H9 (cell line): Measurements from ENCODE around the gene PARD3. TPM values are rescaled to one million over a fixed set of nuclear protein-coding genes. Genes with fewer than 3 reads are reported as not detected.
A peak's percentile ranks its signal among the peaks of the same experiment; 100 is the strongest.

Experiments
- DNase-seq: peaks from one replicate; pipeline ENCODE4 v3.0.0-alpha.2; 2017
- H2AFZ ChIP-seq: one replicate; pipeline ENCODE4 v1.6.1; 2013; ENCODE audit warnings: mild to moderate bottlenecking, low read length, control low read depth, moderate library complexity
- H2AK5ac ChIP-seq: 2 replicates; pipeline ENCODE4 v1.6.1; 2013; ENCODE audit warnings: low read length, control low read depth, mixed read lengths; ENCODE audit not compliant: insufficient read length
- H2BK120ac ChIP-seq: one replicate; pipeline ENCODE4 v1.6.1; 2013; ENCODE audit warnings: low read depth, mild to moderate bottlenecking, low read length, control low read depth, inconsistent platforms; ENCODE audit not compliant: poor library complexity, severe bottlenecking
- H2BK12ac ChIP-seq: 2 replicates; pipeline ENCODE4 v1.6.1; 2013; ENCODE audit warnings: low read length, control low read depth, mixed read lengths, low read depth; ENCODE audit not compliant: insufficient read length
- H2BK15ac ChIP-seq: 2 replicates; pipeline ENCODE4 v1.6.1; 2013; ENCODE audit warnings: low read depth, low read length, control low read depth
- H2BK20ac ChIP-seq: one replicate; pipeline ENCODE4 v1.6.1; 2013; ENCODE audit warnings: low read depth, mild to moderate bottlenecking, low read length, control low read depth, inconsistent platforms; ENCODE audit not compliant: poor library complexity, severe bottlenecking
- H2BK5ac ChIP-seq: 2 replicates; pipeline ENCODE4 v1.6.1; 2013; ENCODE audit warnings: low read length, control low read depth, mixed read lengths; ENCODE audit not compliant: insufficient read length
- H3K14ac ChIP-seq: 2 replicates; pipeline ENCODE4 v1.6.1; 2013; ENCODE audit warnings: low read length, control low read depth; ENCODE audit not compliant: insufficient read depth
- H3K18ac ChIP-seq: 2 replicates; pipeline ENCODE4 v1.6.1; 2013; ENCODE audit warnings: low read depth, mild to moderate bottlenecking, mixed read lengths, low read length, control low read depth; ENCODE audit not compliant: insufficient read length
- H3K23ac ChIP-seq: 2 replicates; pipeline ENCODE4 v1.6.1; 2013; ENCODE audit warnings: low read length, control low read depth, mixed read lengths, low read depth; ENCODE audit not compliant: insufficient read length
- H3K23me2 ChIP-seq: 2 replicates; pipeline ENCODE4 v1.6.1; 2013; ENCODE audit warnings: low read depth, mild to moderate bottlenecking, mixed read lengths, low read length, control low read depth; ENCODE audit not compliant: insufficient read length, poor library complexity, severe bottlenecking
- H3K27ac ChIP-seq: 2 replicates; pipeline ENCODE4 v1.5.1; 2013; ENCODE audit warnings: low read length, control low read depth, mixed read lengths, low read depth; ENCODE audit not compliant: insufficient read length
- H3K27me3 ChIP-seq: 2 replicates; pipeline ENCODE4 v1.6.1; 2013; ENCODE audit warnings: low read length, control low read depth, inconsistent platforms; ENCODE audit not compliant: insufficient read depth
- H3K4ac ChIP-seq: 2 replicates; pipeline ENCODE4 v1.6.1; 2013; ENCODE audit warnings: low read depth, mild to moderate bottlenecking, control low read depth, inconsistent platforms, low read length, moderate library complexity
- H3K4me1 ChIP-seq: 2 replicates; pipeline ENCODE4 v1.6.1; 2013; ENCODE audit warnings: low read length, control low read depth, inconsistent platforms; ENCODE audit not compliant: insufficient read depth
- H3K4me2 ChIP-seq: 2 replicates; pipeline ENCODE4 v1.6.1; 2013; ENCODE audit warnings: low read length, control low read depth, mixed read lengths; ENCODE audit not compliant: insufficient read length, insufficient read depth
- H3K56ac ChIP-seq: 2 replicates; pipeline ENCODE4 v1.6.1; 2013; ENCODE audit warnings: low read depth, mild to moderate bottlenecking, mixed read lengths, low read length, control low read depth; ENCODE audit not compliant: insufficient read length
- H3K79me1 ChIP-seq: 2 replicates; pipeline ENCODE4 v1.6.1; 2013; ENCODE audit warnings: low read depth, mild to moderate bottlenecking, moderate library complexity, low read length, control low read depth, inconsistent platforms; ENCODE audit not compliant: insufficient read depth, poor library complexity, severe bottlenecking
- H3K79me2 ChIP-seq: 2 replicates; pipeline ENCODE4 v1.6.1; 2013; ENCODE audit warnings: low read length, control low read depth, inconsistent platforms; ENCODE audit not compliant: insufficient read depth
- H3K9ac ChIP-seq: 2 replicates; pipeline ENCODE4 v1.6.1; 2013; ENCODE audit warnings: low read length, control low read depth, mixed read lengths; ENCODE audit not compliant: insufficient read length; ENCODE audit errors: extremely low read depth
- H3K9me3 ChIP-seq: one replicate; pipeline ENCODE4 v1.6.1; 2013; ENCODE audit warnings: low read depth, low read length, inconsistent platforms; ENCODE audit not compliant: control insufficient read depth
- H3T11ph ChIP-seq: one replicate; pipeline ENCODE4 v1.6.1; 2013; ENCODE audit warnings: mild to moderate bottlenecking, low read length, control low read depth, inconsistent platforms
- H4K20me1 ChIP-seq: one replicate; pipeline ENCODE4 v1.6.1; 2013; ENCODE audit not compliant: control insufficient read depth, insufficient read length, insufficient read depth
- H4K5ac ChIP-seq: 2 replicates; pipeline ENCODE4 v1.6.1; 2013; ENCODE audit warnings: low read depth, mild to moderate bottlenecking, mixed read lengths, low read length, control low read depth; ENCODE audit not compliant: insufficient read length
- H4K8ac ChIP-seq: replicated peaks from 2 replicates; pipeline ENCODE4 v1.6.1; 2013; ENCODE audit warnings: low read length, control low read depth, mixed read lengths, low read depth; ENCODE audit not compliant: insufficient read length
- H4K91ac ChIP-seq: 2 replicates; pipeline ENCODE4 v1.6.1; 2013; ENCODE audit warnings: low read depth, mild to moderate bottlenecking, moderate library complexity, mixed read lengths, low read length, control low read depth; ENCODE audit not compliant: insufficient read length
- H3K27ac Mint-ChIP-seq, 3 experiments: 2 replicates in 2 of 3; 3 replicates in 1 of 3; pipeline ENCODE4 v1.8.0; 2020 to 2021; ENCODE audit warnings: mixed read lengths in 3 of 3, mild to moderate bottlenecking in 1 of 3, moderate library complexity in 1 of 3
- H3K27me3 Mint-ChIP-seq: 2 replicates; pipeline ENCODE4 v1.8.0; 2021; ENCODE audit warnings: low read depth, mild to moderate bottlenecking, moderate library complexity, mixed read lengths
- H3K36me3 Mint-ChIP-seq, 3 experiments: 2 replicates in 2 of 3; 3 replicates in 1 of 3; pipeline ENCODE4 v1.8.0; 2020 to 2021; ENCODE audit warnings: low read depth in 3 of 3, mixed read lengths in 3 of 3; ENCODE audit not compliant: insufficient read depth in 1 of 3
- H3K4me1 Mint-ChIP-seq, 2 experiments: 2 replicates each; pipeline ENCODE4 v1.8.0; 2020; ENCODE audit warnings: mixed read lengths in 2 of 2
- H3K4me3 Mint-ChIP-seq, 2 experiments: 2 replicates in 1 of 2; 3 replicates in 1 of 2; pipeline ENCODE4 v1.8.0; 2020 to 2021; ENCODE audit warnings: mild to moderate bottlenecking in 2 of 2, mixed read lengths in 2 of 2, moderate library complexity in 1 of 2
- H3K9me3 Mint-ChIP-seq, 2 experiments: 2 replicates in 1 of 2; 3 replicates in 1 of 2; pipeline ENCODE4 v1.8.0; 2020; ENCODE audit warnings: mild to moderate bottlenecking in 2 of 2, mixed read lengths in 2 of 2, moderate library complexity in 1 of 2
- CTCF ChIP-seq: fragments of 200-600 bp; sonication (generic); conservative IDR thresholded peaks from 3 replicates; pipeline ENCODE4 v1.8.0; 2021; ENCODE audit warnings: antibody characterized with exemption, mild to moderate bottlenecking
- WGBS: extraction: QIAGEN DNeasy Blood & Tissue Kit; methylation state at CpG from one replicate; pipeline ENCODE4 v1.1.7; 2013; ENCODE audit warnings: missing lambda C conversion rate, low lambda C conversion rate, mixed read lengths; ENCODE audit not compliant: insufficient read length; ENCODE audit errors: extremely low coverage; 5-methylcytosine and 5-hydroxymethylcytosine counted together
- total RNA-seq: library from RNA; stranded (reverse); gene quantifications from 2 replicates; pipeline ENCODE4 v1.2.1, GENCODE V29; 2021

Gene PARD3
- total RNA-seq, 1 experiment from 2014 or later = 44.7 TPM

GRCh38 chr10:34161777-34162370, 653.2 kb downstream of the PARD3 start:
- H4K8ac ChIP-seq = no peak overlapping the region
- H4K91ac ChIP-seq = no peak overlapping the region
- peak overlapping the region; percentile 70 for H3K18ac ChIP-seq
- H3K4ac ChIP-seq = no peak overlapping the region
- no peaks in the 10 kb centered on the region for H3K27me3 Mint-ChIP-seq
- peaks cover 15 to 21% of the 10 kb centered on the region in 2 experiments for H3K4me1 Mint-ChIP-seq
- H3K4me1 ChIP-seq = peaks cover 3% of the 10 kb centered on the region
- no peak overlapping the region; a peak in 1 of 7 replicates for H3K27ac Mint-ChIP-seq
- H3K9me3 Mint-ChIP-seq = no peaks in the 10 kb centered on the region; a peak in 1 of 5 replicates
- H3K23ac ChIP-seq = no peak overlapping the region
- no peaks in the 10 kb centered on the region for H3K79me1 ChIP-seq
- no peak overlapping the region for H2AFZ ChIP-seq
- TF ChIP-seq CTCF = no peak
- no peak overlapping the region for H3T11ph ChIP-seq
- no peak overlapping the region for H3K4me2 ChIP-seq
- H3K9me3 ChIP-seq = no peaks in the 10 kb centered on the region
- H3K23me2 ChIP-seq = no peaks in the 10 kb centered on the region
- H2BK5ac ChIP-seq = no peak overlapping the region
- no peaks in the 10 kb centered on the region for H3K27me3 ChIP-seq
- no peak overlapping the region for H2BK12ac ChIP-seq
- H2BK15ac ChIP-seq = no peak overlapping the region
- no peak overlapping the region for H3K56ac ChIP-seq
- no peak overlapping the region for H3K27ac ChIP-seq
- H2BK20ac ChIP-seq = no peak overlapping the region
- H3K36me3 Mint-ChIP-seq = no peaks in the 10 kb centered on the region; a peak in 3 of 7 replicates
- H3K9ac ChIP-seq = no peak overlapping the region
- no peak overlapping the region for H2AK5ac ChIP-seq
- H4K20me1 ChIP-seq = no peaks in the 10 kb centered on the region
- H3K14ac ChIP-seq = no peak overlapping the region
- H2BK120ac ChIP-seq = no peak overlapping the region
- no peak overlapping the region for H4K5ac ChIP-seq
- no CpG with 5 or more reads among the region's 7 CpGs for WGBS
- DNase-seq = no peak
- no peaks in the 10 kb centered on the region for H3K79me2 ChIP-seq
- no peak overlapping the region for H3K4me3 Mint-ChIP-seq
